GM19372 (cell line): Measurements from ENCODE around the gene ELF1.
"Not testable (repeated sequence)": the region's sequence is repeated elsewhere in the genome, so short reads cannot be mapped to it uniquely, and the experiment has no call there.

ENCODE experiments used
- ATAC-seq: cut with Tn5 transposase; IDR thresholded peaks from one replicate; pipeline ENCODE4 v1.9.1; 2021; ENCODE audit warnings: mild to moderate bottlenecking, low read depth, moderate library complexity; ENCODE audit not compliant: unreplicated experiment

Gene ELF1

DNA sequence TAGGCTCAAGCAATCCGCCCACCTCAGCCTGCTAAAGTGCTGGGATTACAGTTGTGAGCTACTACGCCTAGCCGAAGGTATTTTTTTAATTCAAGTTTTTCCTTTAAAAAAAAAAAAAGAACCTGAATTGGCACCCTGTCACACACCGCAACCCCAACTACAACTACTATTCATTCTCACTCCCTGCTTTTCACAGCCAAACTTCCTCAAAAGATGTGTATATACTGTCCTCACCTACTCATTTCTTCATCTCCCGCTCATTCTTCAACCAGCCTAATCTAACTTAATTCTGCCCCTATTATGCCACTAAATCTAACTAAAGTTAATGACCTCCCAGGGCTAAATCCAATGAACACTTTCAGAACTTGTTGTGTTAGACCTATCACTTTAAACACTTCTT is 29.5 kb upstream of the ELF1 start:
- no peak for ATAC-seq

DNA sequence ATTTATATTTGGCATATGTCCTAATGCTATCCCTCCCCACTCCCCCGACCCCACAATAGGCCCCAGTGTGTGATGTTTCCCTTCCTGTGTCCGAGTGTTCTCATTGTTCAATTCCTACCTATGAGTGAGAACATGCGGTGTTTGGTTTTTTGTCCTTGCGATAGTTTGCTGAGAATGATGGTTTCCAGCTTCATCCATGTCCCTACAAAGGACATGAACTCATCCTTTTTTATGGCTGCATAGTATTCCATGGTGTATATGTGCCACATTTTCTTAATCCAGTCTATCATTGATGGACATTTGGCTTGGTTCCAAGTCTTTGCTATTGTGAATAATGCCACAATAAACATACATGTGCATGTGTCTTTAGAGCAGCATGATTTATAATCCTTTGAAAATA is 23.3 kb upstream of the ELF1 start:
- ATAC-seq: not testable (repeated sequence)

DNA sequence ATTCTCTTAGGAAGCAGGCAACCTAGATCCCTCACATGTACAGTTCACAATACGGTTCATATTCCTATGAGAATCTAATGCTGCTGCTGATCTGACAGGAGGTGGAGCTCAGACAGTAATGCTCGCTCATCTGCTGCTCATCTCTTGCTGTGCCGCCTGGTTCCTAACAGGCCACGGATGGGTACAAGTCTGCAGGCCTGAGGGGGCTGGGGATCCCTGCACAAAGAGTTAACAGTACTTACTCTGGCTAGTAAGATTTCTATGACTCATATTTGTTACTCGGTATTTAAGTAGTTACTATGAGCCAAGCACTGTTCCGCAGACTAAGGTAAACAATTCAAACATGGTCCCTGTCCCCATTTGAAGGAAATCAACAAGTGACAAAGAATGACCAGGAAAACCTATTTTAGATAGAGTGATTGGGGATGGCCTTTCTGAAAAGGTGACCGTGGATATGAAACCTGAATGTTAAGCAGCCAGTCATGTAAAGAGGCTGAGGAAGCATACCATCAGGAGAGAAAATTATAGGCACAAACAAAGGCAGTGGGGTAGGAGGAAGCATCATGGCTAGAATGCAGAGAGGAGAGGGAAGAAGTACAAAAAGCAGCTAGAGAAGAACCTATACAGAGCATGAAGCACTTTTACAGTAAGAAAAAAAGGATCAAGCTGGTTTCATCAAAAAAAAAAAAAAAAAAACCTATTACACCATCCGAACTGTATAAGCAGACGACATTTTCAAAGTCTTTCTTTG is 21.6 kb upstream of the ELF1 start:
- ATAC-seq: no peak

DNA sequence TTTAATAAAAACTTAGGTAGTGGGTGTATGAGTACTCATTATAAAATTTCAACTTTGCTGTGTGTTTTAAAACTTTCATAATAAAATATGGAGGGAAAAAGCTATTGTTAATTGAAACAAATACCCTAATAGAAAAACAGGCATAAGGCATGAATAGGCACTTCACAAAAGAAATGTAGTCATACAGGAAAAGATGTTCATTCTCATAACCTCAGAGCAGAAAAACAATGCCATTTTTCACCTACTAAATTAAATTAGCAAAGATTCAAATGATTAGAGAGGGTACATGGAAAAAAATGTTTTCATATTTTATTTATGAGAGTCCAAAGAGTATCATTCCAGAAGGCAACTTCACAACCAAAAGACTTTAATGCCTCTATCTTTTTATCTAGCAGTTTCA is 20.6 kb upstream of the ELF1 start:
- no peak for ATAC-seq

DNA sequence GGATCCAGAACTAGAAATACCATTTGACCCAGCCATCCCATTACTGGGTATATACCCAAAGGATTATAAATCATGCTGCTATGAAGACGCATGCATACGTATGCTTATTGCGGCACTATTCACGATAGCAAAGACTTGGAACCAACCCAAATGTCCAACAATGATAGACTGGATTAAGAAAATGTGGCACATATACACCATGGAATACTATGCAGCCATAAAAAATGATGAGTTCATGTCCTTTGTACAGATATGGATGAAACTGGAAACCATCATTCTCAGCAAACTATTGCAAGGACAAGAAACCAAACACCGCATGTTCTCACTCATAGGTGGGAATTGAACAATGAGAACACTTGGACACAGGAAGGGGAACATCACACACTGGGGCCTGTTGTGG is 17.4 kb upstream of the ELF1 start:
- not testable (repeated sequence) for ATAC-seq

DNA sequence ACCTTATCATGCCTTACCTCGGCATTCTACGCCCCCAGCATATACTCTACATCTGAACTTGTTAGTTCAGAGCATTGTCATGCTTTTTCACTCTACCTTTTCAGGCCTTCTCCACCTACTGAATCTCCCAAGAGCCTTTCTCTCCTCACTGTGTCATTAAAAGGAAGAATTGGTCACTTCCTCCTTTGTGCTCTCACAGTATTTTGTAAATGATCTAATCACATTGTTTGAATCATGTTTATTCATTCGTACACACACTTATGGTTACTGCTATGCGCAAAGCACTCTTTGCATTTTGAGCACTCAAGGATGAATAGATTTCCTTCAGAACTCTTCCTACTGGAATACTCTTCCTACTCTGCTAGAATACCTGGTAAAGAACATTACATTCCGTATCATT is 15.8 kb upstream of the ELF1 start:
- ATAC-seq: no peak

DNA sequence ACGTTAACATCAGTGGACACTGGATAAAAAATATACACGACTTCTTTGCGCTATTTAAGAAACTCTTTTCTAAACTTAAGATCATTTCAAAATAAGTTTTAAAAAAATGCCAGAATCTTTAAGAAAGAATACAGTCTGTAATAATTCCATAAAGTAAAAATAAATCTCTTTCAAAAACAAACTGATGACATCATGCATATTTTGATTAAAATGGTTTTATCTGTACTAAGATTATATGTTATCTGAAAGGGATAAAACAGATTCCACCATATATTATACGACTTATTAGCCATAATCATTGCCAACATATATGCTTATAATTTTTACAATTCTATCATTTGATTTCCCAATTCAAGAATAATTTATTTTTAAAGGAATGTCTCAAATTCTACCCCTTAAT is 15.3 kb upstream of the ELF1 start:
- ATAC-seq: no peak

DNA sequence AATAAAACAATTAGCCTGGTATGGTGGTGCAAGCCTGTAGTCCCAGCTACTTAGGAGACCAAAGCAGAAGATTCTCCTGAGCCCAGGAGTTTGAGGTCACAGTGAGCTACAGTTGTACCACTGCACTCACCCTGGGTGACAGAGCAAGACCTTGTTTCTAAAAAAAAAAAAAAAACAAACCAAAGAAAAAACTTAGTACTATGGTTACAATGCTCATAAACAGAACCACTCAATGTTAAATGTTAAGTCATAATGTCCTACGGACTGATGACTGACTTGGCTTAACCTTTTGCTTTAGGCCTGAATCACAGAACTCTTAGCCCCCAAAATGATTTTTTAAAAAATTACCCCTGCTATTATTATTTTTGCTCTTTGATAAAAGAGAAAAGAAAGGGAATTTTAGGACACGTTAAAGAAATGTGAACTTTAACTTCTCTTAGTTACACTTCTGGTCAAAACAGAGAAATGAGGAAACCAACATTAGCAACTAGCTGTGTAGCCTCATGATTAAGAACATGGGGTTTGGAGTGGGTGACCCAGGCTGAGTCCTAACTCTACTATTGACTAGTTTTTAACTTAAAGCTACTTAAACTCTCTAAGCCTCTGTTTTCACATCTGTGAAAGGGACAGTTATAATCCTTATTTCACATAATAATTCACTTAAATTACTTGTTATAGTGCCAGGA is 13.7 kb upstream of the ELF1 start:
- no peak for ATAC-seq

DNA sequence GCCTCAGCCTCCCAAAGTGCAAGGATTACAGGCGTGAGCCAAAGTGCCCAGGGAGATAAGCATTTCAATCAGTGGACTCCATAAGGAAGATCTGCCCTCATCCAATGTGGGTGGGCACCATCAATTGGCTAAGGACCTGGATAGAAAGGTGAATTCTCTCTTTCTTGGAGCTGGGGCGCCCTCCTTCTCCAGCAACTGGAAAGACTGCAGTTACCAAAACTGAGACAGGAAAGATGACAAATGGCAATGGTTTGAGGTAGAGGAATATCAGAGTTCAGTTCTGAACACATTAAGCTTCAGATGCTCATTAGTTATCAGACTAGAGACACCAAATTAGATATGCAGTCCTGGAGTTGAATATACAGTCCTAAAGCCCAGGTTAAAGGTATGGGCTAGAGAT is 10.5 kb upstream of the ELF1 start:
- ATAC-seq: no peak

DNA sequence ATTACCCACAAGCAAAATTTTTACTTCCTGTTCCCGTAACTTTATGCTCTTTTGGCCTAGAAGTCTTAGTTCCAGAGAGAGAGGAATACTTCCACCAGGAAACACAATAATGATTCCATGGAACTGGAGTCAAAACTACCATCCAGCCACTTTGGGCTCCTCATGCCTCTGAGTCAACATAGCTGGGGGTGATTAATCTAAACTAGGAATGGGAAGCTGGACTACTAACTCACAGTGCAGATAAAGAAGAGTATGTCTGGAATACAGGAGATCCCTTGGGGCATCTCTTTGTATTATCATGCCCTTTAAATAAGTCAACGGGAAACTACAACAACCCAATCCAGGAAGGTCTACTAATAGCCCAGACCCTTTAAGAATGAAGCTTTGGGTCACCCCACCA is 8.9 kb upstream of the ELF1 start:
- ATAC-seq: no peak

DNA sequence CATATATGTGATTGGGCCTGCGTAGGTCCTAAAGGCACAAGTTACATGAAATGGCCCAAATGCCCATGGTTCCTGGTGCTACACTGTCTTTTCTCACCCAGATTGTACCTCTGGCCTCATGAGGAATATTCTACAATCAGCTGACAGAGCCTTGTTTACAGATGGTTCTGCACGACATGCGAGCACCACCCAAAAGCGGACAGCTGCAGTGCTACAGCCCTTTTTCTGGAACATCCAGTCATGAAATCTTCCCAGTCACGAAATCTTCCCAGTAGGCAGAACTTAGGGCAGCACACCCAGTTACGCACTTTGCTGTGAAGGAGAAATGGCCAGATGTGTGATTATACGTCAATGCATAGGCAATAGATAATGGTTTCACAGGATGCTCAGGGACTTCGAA is 7.7 kb upstream of the ELF1 start:
- no peak for ATAC-seq

DNA sequence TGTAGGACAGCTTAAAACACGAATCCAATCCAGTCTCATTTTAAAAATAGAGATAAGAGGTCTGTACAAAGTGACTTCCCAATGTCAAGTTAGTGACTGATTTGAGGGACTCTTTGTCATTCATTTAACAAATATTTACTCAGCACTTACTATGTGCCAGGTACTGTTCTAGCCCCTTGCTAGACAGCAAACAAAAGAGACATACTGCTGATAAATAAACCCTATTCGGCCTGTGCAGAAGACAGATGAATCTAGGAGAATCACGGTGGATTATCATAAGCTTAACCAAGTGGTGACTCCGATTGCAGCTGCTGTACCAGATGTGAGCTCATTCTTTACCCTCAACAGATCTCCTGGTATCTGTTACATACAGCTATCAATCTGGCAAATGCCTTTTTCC is 6.4 kb upstream of the ELF1 start:
- no peak for ATAC-seq

DNA sequence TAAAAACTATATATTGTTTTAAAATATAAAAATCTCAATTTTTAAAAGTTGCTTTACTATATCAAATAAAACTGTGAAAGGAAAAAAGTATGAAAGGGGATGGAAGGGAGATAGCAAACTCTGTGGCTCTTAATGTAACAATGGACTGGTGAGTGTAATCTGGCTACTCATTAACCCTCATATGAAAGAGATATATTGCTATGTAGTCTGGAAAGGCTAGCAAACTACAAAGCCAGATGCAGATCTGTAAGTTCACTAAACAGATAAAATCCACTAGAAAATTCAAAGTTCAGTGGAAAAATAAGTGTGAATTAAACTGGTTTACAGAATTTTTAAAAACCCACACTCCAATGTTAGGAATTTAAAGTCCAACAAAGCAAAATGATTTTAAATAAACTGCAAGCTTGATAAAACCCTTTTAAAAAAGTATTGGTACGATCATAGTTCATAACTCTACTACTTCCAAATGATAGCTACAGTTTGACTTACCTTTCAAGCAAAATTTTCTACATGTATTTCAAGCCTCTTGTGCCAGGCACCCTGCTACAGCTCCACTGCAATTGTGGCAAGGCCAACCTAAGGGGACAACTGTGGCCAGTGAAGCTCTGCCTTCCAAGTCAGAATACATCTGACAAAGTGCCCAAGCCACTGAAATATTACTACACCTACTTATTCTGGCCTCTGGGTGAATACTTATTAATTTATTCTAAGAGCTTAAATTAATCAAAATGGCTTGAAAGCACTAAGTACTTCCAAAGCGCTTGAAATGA is 647 bp upstream of the ELF1 start:
- peak; percentile 45 for ATAC-seq

DNA sequence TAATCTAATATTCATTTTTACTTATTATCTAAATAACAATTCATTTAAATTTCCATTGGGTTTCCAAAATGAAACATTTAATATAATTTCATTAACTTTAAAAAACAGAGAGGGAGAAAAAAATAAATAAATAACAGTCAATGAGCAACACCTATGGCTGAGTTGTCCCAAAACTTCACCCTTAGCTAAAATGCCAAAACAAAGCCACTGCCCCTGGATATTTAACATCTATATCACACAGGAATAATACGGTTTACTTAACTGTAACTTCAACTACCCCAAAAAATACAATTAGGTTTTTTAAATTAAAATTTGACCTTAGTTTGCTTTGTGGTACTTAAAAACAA is 541 bp downstream of the ELF1 start:
- ATAC-seq: no peak

DNA sequence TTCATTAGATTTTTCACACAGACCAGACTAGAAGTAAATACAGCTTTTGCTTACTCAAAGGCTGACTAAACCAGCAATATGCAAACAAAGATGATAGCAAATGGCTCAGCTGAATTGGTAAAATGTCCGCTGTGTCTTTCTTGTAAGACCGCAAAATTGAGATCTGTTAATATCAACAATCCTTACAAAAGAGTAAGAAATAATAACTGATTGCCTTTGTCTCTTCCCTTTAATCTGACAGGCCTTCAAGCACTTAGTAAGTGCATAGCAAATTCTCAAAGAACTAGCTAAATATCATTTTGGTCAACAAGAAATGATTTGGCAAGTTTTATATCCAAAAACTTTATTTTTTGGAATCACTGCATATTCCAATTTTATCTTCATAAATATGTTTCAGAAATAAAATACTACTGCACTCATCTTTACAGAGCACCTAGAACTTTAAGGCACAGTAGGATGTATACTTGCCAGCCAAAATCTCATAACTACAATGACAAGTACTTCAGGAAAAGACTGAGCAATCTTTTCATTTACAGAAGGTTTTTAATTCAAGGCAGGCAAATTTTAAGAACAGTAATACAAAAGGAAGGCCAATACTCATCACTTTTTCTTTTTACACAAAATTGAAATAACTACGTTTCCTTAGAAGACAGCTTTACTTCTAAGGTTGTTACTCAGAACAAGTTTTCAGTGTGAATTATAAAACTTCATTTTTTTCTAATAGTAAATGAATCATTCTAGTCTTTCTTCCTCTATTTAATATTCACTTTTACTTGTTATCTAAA is 1.1 kb downstream of the ELF1 start:
- no peak for ATAC-seq

DNA sequence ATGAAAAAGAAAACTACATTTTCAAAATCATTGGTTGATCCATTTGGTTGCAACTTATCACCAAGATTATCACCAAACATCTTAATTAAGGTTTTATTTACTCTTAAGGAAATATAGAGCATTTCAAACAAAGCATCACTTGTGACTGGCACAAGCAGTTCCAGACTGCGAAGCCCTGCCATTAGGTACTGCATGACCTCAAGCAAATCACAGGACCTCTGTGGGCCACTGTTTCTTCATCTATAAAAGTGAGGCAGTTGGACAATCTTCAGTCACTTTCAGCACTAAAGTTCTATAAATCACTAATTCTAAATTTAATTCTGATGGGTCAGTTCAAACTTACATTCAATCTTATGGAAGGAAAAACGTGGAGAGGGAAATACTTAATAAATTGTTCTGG is 2.0 kb downstream of the ELF1 start:
- ATAC-seq: no peak

DNA sequence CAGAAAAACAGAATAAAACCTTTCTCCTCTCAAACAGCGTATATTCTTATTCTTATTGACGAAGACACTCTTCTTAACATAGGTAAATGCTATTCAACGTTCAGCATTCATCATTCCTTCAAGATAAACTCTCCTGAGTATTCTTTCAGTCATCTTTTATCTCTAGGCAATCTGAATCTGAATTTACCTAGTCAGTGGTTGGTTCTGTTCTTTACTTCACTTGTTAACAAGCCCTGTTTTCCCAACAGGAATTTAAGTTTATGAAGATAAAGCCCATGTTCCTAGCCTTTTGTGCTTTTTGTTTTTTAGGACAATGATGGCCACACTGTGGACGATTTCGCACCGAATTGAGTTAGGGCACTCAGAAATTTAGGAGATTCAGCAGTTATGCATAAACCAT is 3.2 kb downstream of the ELF1 start:
- ATAC-seq: no peak

DNA sequence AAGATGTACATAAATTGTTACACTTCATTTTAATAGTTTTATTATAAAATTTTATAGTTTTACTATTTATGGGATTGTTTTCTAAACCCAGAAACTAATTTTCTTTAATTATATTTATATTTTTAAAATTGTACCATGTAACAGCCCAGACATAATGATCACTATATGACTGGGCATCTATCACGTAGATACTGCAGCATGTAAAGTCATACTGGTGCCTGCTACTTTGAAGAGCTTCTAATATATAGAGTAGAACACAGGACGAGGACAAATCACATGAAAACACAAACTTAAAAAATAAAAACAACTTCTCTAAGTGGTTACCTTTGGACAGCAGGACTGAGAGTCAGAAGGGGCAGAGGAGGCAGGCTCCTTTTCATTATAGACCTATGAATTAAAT is 5.3 kb downstream of the ELF1 start:
- ATAC-seq: no peak

DNA sequence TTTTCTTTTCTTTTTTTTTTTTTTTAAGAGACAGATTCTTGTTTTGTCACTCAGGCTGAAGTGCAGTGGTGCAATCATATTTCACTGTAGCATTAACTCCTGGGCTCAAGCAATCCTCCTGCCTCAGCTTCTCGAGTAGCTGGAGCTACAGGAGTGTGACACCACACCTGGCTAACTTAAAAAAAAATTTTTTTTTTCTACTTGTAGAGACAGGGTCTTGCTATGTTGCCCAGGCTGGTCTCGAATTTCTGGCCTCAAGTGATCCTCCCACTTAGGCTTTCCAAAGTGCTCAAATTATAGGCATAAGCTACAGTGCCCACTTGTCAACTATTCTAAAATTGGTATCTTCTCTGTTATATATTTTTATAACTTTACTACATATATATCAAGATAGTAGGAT is 6.6 kb downstream of the ELF1 start:
- no peak for ATAC-seq

DNA sequence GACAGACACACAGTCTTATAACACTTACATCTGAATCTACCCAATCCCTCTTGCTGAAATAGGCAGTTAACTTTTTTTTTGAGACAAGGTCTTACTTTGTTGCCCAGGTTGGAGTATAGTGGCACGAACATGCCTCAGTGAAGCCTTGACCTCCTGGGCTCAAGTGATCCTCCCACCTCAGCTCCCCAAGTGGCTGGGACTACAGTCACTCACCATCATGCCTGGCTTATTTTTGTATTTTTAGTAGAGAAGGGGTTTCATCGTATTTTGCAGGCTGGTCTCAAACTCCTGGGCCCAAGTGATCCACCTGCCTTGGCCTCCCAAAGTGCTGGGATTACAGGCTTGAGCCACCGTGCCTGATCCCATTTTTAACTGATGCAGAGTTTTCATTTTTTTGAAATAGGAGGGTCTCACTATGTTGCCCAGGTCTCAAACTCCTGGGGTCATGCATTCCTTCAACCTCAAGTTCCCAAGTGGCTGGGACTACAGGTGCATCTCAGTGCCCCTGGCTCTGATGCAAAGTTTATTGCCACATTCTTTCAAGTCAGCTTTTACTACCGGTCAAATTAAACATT is 7.6 kb downstream of the ELF1 start:
- no peak for ATAC-seq
